Measurements from ENCODE around the gene RAB11FIP4. TPM values are rescaled to one million over a fixed set of nuclear protein-coding genes. Genes with fewer than 3 reads are reported as not detected.

Gene RAB11FIP4
- total and polyA plus RNA-seq, 9 of the 15 experiments (the other 6 are each of a cell fraction or from before 2014, with no cell fraction given) = 0.62 to 16.6 (median 8.9) TPM

- TF ChIP-seq ZBTB2 (IDR thresholded peaks at IDR 0.05) (peak; percentile 79), PML (IDR thresholded peaks at IDR 0.05; ENCODE audit: low read length) (peak; percentile 42; the same call in 1 of the 2 replicates), ZBTB12 (CRISPR knock-in tag; IDR thresholded peaks at IDR 0.05) (no peak), MEF2A (IDR thresholded peaks at IDR 0.05; ENCODE audit: control insufficient read depth, low read depth, low read length) (no peak), ZNF609 (CRISPR knock-in tag; IDR thresholded peaks at IDR 0.05; ENCODE audit: borderline replicate concordance) (no peak), ZNF212 (CRISPR knock-in tag; IDR thresholded peaks at IDR 0.05) (no peak), AFF1 (IDR thresholded peaks at IDR 0.05; ENCODE audit: low read depth in 1 of 2, partially characterized antibody in 2 of 2) (no peak), CBX1 (IDR thresholded peaks at IDR 0.05; ENCODE audit: low read depth) (peak; percentile 91; the same call in 1 of the 2 replicates), MTF1 (CRISPR knock-in tag; IDR thresholded peaks at IDR 0.05; ENCODE audit: borderline replicate concordance) (no peak), SMAD2 (IDR thresholded peaks at IDR 0.05; ENCODE audit: low read depth, low read length) (no peak), ZNF224 (CRISPR knock-in tag; IDR thresholded peaks at IDR 0.05) (no peak), NR2C2 (CRISPR knock-in tag; IDR thresholded peaks at IDR 0.05) (no peak), NR2C2 (tag; IDR thresholded peaks at IDR 0.05) (peak; percentile 97), STAT5A (IDR thresholded peaks at IDR 0.05; ENCODE audit: borderline replicate concordance, low read length) (peak; percentile 17; the same call in 1 of the 2 replicates), ZNF24 (IDR thresholded peaks at IDR 0.05) (peak; percentile 57; the same call in 1 of the 2 replicates), TRIM24 (IDR thresholded peaks at IDR 0.05) (no peak; a peak in 2 of 4 replicates)
These were observed 158.3 kb downstream of the RAB11FIP4 start (continued) for GRCh38 chr17:31549525-31550388.

Measured in K562 (cell line).